GM18508 (cell line): ENCODE results near the gene FCN1.

ENCODE experiments used
- ATAC-seq: cut with Tn5 transposase; IDR thresholded peaks from one replicate; pipeline ENCODE4 v1.9.1; 2021; ENCODE audit warnings: moderate number of reproducible peaks; ENCODE audit not compliant: insufficient read depth, unreplicated experiment

The FCN1 gene

DNA sequence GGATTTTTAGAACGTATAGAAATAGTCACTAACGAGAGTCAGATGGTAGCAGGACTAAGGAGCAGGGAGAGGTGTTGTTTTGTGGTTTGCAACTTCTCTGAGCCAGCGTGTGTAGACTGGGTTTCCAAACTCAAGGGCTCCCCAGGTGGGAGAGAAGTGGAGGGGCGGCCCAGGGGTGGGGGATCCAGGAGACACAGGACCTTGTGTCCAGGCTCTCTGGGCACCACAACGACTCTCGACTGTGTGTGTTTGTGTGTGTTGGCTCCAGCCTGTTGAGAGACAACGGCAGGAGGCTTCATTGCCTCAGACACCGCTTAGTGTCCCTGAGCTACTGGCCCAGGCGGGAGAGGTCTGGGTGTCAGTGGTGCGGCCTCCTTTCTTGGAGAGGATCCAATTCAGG, 934 bp upstream of the FCN1 start:
- no peak for ATAC-seq

DNA sequence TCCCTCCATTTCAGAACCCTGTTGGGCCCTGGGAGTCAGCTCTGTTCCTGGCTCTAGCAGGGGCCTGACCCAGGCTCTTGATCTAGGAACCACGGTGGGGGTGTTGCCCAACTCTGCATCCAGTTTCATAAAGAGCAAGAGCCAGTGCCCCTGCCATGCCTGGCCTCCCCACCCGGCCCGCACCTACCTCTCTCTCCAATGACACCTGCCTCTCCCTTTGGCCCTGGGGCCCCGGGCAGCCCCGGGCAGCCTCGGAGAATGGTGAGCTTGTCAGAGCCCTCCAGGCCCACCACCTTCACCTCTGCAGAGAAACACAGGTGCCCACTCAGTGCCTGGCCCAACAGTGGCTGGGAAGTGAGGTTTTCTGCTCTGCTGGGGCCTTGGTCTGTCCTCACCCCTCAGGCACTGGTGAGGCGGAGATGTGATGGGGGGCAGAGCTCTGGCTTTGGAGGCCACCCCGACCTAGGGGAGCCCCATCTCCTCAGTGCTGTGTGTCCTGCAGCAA, 1.5 kb downstream of the FCN1 start:
- ATAC-seq: no peak

DNA sequence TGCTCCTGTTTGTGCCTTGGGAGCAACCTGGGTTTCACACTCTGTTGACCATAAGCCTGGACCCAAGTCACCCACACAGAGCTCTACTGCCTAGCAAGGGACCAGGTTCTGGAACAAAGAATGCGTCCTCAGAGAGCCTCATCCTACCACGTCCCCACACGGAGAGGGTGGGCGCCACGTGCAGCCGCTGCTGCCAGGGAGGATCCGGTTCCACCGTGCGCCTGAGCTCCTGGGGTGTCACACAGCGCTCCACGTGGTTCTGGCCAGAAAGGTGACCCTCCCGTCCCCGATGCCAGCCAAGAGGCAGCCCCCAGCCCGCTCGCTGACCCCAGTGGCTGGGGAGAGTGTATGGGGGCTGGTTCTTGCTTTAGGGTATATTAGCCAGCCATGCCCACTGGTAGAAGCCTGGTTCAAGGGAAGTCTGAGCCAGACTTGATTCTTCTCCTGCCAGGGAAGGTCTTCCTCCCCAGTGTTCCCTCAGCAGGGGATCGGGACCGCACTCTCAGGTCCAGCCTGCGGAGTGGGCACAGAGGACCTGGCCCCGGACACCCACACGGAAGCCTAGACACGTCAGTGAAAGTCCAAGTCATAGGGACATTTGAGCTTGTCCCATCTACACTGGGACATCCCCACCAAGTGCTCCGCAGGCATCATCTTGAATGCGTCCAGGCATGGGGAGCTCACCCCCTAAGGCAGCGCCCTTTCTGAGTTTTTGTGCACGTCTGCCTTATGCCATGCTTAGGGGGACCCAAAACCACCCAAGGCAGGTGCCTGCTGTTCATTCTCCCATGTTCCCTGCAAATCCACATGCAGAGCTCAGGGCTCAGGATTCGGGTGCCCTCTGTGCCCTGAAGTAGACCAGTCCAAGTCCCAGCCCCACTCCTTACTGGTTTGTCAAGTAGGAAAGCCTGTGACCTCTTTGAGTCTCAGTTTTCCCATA, 2.4 kb downstream of the FCN1 start:
- ATAC-seq: no peak

DNA sequence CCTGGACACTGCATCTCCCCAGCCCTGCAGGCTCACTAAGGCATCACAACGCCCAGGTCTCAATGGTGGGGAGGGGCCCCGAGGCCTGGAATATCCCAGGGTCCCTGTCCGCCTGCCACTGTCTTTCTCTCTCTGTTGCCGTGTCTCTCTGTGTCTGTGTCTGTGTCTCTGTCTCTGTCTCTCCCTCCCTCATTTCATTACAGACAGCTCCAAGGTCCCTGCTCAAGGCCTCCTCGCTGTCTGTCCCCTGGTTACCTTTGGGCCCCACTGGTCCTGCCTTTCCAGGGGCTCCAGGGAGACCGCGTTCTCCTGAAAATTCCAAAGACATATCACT, 3.2 kb downstream of the FCN1 start:
- ATAC-seq: no peak

DNA sequence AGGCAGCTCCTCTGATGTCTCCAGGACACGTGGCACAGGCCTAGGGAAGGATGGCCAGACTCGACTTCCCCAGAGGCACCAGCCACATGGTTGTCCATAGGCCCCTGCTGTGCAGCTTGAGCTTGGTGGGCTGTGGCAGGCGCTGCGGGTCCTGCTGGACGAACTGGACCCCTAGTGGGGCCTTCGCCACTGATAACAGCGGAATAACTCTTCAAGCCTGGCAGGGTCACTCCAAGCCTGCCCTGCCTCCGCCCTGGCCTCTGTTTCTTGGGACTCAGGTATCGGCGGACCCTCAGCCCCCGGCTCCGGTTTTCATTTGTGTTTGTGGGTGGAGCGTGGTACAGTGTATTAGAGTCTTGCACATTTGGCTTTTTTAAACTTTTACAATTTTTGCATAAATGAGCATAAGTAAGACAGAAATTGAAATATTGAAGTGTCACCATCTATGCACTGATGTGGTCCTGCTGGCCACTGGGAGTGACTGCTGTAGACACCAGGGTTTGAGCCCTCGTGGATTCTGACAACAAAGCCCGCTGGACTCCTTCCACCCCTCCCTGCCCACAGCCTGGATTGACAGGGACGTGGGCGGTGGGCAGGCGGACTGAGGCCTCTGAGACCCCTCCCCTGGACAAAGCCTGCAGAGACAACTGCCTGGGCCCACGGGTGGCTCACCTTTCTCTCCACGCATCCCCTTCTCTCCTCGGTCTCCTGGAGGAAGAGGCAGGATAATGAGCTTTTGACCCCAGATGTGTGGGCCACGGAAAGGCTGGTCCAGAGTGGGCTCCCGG, 3.8 kb downstream of the FCN1 start:
- ATAC-seq: no peak

DNA sequence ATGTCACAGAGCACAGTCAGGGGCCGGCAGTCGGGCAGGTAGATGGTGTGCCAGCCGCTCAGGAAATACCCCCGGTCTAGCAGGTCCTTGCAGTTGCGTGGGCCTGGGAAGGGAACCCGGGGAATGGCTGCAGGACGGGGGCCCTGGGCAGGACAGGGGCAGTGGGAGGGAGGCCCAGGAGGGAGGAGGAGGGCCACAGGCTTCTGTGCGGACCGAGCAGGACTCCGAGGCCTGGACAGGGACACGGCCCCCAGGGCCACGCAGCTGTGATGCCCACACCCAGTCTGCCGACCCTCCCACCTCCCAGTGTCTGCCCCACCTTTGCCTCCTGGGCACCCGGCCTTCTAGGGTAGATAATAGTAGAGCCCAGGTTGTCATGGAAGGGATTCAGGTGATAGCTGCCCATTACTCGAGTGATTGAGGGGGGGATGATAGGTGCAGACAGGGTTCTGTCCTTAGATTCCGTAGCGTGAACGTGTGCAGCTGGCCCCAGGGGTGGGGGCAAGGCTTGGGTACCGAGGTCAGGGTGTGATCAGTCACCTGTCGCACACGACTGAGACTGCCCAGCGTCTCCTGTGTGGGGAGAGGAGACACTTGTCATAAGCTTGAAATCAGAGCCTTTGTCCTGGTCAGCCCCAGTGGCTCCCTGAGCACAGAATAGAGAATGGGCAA, 4.5 kb downstream of the FCN1 start:
- no peak for ATAC-seq

DNA sequence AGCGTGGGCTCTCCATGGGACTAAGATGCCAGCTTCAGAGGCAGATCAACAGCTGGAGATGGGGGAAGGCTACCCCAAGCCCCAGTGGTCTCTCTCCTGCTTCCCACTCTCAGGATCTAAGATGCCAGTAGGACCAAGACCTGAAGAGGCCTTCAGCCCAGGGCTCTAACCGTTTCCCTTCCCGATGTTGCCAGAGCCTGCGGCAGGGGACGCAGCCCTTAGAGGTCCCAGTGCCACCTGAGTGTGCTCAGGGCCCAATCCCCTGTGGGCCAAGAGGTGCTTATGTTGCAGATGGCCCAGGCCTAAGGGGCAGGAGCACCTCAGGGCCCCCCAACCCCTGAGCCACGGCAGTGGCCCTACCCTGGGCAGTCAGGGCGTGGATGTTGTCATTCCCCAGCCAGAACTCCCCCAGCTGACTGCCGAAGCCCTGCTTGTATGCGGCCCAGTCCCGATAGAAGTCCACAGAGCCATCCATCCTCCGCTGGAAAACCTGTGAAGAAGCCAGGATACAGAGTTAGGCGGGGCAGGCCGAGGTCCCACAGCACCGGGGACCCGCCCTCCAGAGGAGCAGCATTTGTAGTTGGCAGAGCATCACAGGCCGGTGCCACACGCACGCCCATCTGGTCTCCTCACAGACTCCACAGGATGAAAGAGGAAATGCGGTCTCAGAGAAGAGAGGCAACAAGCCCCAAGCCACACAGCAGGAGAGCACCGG, 5.4 kb downstream of the FCN1 start:
- ATAC-seq: no peak

DNA sequence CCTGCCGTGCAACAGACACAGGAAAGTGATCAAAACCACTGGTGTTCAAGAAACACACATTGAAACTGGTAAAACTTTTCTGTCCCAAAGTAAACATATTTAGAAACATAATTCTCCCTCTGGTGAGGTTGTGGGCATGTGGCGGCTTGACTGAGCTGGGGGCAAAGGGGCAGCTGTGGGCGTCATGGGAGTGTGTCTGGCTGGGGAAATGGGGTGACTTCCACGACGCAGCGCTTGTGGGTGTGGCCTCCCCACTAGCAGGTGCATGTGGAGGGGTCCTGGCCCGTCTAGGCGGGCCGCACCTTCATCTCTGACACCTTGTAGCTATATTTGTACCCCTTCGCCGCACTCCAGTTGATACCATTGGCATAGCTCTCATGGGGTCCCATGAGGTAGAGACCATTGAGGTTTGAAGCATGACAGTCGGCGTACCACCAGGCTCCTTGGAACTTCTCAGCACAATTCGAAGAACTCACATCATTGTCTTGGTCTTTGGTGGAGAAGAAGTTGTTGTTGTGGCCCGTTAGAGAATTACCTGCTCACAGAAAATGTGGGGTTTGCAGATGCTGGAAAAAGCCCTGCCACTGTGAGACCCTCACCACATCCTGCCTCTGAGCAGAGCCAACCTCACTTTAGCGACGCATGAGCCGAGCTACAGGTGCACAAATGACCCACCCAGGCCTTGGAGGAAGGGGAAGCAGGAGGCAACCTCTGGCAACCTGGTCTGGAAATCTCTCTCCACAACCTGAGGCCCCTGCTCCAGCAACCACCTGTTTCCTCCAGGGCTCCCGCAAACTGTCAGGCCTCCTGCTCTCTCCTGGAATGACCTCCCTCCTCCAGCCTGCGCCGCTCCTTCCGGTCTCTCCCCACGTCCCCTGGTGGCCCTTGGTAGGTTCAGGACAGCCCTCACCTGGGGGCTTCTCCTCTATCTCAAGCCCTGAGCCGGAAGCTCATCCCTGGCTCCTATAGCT, 7.9 kb downstream of the FCN1 start:
- ATAC-seq: no peak

DNA sequence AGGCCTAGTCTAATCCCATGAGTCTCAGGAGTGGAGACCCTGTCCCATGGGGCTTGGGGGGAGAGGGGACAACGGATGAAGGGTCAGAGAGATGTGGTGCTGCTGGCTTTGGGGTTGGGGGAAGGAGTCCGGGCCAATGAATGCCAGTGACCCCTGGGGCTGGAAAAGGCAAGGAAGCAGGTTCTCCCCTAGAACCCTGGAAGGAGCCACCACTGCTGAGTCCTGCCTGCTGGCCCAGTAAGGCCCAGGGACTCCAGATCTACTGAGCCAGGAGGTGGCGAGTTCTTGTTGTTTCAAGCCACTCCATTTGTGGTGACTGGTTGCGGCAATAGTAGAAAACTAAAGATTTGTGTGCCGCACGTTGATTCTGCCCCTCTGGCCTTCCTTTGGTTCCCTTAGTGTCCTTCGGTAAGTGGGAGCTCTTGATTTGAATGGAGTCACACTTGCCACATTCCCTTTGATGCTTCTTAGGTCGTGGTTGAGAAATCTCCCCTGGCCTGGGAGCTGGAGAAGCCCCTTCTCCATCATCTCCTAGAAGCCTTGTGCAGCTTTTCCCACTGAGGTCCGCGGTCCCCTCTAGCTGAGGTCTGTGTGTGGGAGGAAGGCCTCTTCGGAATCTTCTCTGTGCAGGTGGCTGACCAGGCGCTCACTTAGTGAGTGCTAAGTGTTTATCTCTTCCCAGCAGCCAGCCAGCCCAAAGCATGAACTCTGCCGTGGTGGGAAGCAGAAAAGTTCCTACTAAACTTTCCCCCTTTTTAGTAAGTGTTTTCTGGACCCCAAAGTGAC, 9.0 kb downstream of the FCN1 start:
- no peak for ATAC-seq

DNA sequence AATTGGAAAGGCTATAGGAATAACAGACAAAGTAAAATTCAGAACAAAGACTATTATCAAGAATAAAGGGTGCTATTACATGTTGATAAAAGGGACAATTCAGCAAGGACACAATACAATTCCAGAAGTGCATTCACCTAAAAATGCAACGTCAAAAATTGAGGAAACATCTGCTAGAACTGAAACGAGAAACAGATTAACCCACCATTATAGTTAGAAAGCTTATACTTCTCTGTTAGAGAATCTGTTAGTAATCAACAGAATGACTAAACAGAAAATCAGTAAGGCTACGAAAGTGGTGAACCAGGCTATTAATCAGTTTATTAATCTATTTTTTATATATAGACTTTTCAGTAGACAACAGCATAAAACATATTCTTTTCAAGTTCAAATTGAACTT, 14.8 kb downstream of the FCN1 start:
- ATAC-seq: no peak

DNA sequence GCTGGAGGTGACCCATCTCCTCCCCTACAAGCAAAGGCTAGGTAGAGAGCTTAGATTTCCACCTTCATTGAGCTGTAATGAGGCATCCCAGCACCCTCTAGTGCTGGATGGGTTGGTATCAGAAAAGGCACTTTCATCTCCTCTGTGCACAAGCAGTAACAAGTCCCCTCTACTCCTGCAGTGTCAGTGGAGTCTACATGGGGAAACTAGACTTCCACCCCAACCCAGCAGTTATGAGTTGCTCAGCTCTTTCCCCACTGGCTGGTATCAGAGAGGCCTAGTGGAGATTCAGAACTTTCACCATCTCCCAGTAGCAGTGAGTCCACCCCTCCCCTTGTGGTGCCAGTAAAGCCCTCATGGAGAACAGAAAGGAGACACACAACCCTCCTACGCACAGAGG, 17.9 kb downstream of the FCN1 start:
- no peak for ATAC-seq

DNA sequence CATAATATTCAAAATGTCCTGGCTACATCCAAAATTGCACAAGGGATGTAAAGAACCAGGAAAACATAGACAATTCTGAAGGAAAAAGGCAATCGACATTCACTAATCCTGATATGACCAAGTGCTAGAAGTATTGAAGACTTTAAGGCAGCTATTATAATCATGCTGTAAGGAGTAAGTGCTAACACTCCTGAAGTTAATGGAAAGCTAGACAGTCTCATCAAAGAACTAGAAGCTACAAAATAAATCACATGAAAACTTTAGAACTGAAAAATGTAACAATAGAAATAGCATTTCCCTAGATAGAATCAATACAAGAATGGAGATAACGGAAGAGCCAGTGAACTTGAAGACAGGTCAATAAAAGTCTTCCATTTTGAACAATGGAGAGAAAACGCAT, 18.5 kb downstream of the FCN1 start:
- ATAC-seq: no peak

DNA sequence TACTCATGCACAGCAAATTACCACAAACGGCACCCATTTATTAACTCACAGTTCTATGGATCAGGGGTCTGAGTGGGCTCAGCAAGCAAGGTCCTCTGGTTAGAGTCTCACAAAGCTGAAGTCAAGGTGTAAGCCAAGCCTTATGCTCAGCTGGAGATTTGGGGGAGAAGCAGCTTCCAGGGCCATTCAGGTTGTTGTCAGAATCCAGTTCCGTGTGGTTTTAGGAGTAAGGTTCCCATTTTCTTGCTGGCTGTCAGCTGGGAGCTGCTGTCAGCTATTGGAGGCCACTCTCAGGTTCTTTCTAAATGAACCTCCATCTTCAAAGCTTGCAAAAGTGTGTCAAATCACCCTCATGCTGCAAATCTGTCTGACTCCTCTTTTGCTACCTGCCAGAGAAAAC, 19.4 kb downstream of the FCN1 start:
- ATAC-seq: no peak

DNA sequence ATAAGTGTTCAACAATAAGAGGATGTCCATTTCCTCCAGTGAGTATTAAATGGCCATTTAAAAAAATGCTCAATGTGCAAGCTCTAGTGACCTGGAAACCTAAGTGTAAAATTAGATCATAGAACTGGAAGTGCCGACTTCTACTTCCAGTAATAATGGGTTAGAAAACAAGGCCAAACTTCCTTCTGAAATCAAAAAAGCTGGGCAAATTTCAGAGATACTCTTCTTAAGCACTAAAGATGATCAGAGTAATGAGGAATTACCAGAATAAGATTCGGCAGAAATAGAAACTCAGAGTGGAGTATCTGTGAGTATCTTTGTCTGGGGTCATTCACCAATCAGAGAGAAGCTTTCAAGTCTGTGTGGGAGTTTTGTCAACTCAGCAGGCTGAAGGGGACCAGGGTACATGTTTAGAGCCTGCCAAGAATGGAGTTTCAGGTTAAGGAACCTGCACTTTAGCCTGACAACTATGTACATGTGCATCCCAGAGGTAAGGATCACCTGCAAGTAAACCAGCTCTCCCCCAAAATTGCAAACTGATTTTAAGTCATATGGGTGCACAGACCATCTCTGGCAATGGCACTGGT, 20.0 kb downstream of the FCN1 start:
- ATAC-seq: no peak

DNA sequence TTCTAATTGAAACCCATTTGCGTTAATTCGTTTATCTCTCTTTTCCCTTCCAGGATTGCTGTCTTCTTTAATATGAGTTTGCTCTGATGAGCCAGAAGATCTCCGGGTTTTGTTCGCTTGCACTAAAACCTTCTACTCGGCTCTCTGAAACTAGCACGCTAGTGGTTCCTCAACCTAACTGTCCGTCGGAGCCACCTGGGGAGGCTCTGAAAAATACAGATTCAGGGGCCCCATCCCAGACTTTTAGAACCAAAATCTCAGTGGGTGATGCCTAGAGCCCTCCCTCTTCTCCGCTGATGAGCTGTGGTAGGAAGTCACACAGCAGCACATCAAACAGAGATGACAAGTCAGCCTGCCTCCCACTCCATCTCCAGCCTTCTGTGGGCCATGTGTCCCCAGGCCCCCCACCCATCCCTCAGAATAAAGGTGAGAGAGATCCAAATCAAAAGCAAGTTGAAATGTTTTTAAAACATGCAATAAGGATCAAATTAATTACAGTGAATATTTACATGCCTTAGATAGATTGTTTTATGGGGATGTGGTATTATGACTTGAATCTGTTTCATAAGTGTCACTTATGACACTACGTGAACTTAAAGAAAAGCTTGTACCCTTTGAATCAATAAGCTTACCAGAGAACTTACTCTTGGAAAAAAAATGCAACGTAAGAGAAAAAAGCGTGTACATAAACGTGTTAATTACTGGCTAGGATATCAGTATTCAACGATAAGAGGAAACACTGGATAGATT, 20.7 kb downstream of the FCN1 start:
- no peak for ATAC-seq

DNA sequence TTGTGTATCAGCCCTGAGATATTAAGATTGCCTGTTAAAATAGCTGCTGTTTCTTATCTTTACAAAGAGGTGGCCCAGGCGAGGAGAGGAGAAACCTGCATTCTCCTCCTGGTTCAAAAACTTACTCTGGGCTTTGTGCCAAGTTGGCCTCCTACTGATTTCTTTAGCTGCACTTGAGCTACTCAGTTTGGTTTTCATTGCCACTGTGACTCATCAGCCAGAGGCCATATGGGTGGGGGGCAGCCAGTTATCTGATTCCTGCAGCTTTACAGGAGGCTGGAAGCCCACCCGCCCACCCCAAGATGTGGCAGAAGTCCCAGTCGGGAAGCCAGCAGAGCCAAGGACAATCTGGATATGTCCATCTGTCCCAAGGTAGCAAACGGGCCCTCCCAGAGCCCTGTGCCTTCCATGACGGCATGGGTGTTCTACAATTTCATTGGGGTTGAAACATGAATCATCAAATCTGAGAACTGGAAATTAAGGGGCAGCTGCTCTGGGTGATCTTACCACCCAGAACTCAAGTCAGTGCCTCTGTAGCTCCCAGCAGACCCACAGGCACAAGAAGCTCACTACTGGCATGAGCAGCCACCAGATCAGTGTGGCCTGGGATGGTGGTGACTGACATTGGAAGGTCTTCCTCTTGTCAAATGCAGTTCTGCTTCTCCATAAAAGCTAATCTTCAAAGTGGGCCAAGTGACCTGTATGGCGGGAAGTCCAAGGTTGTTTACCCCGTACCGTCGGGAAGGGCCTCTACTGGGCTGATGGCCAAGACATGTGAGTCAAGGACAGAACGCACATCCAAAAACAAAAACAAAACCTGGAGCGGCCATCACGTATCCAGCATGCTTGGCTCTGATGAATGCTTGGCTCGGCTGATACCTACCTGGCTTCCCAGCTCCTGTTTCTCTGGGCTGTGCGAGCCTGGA, 21.5 kb downstream of the FCN1 start:
- ATAC-seq: no peak
